CD4-positive, alpha-beta T cell (primary cell): ENCODE results near the gene MS4A1. TPM values are rescaled to one million over a fixed set of nuclear protein-coding genes. Genes with fewer than 3 reads are reported as not detected.

ENCODE experiments used
- ATAC-seq: fragments of 200-7000 bp; cut with Tn5 transposase; one replicate; pipeline ENCODE4 v1.10.0; 2022; ENCODE audit warnings: mild to moderate bottlenecking; ENCODE audit not compliant: poor library complexity
- CTCF ChIA-PET: fragments of 350-600 bp; sonication (Branson Sonifier 250); formaldehyde crosslinking; loops from one replicate; lab custom pipeline; 2021; ENCODE audit warnings: antibody characterized with exemption, inconsistent platforms; lab: Charles Lee
- POLR2A ChIA-PET: fragments of 350-600 bp; sonication (Branson Sonifier 250); formaldehyde crosslinking; loops from one replicate; lab custom pipeline; 2021; ENCODE audit warnings: antibody characterized with exemption, inconsistent platforms; lab: Charles Lee
- DNase-seq, 14 experiments: peaks; one replicate each; pipeline ENCODE4 v3.0.0-alpha.2; 2013 to 2020; ENCODE audit warnings: mixed read lengths in 2 of 14
- H3K27ac ChIP-seq, 2 donors: one replicate each; pipeline versions ENCODE4 v1.5.1 to v1.7.0; 2013; ENCODE audit warnings: low read length in 2 of 2, low read depth in 1 of 2, mild to moderate bottlenecking in 1 of 2
- H3K27me3 ChIP-seq, 2 experiments: 1 replicate in 1 of 2; 2 replicates in 1 of 2; pipeline versions ENCODE4 v1.6.1 to v1.7.0; 2013; ENCODE audit warnings: low read length in 2 of 2, control low read depth in 1 of 2, mild to moderate bottlenecking in 1 of 2, moderate library complexity in 1 of 2; ENCODE audit not compliant: insufficient read depth in 2 of 2, control insufficient read depth in 1 of 2
- H3K36me3 ChIP-seq: one replicate; pipeline ENCODE4 v1.6.1; 2013; ENCODE audit warnings: low read length, control low read depth; ENCODE audit not compliant: insufficient read depth
- H3K4me1 ChIP-seq: one replicate; pipeline ENCODE4 v1.6.1; 2013; ENCODE audit warnings: low read length, control low read depth; ENCODE audit not compliant: insufficient read depth
- H3K4me3 ChIP-seq: one replicate; pipeline ENCODE4 v1.5.1; 2013; ENCODE audit warnings: mild to moderate bottlenecking, low read length, moderate library complexity
- H3K9me3 ChIP-seq, 2 experiments: 1 replicate in 1 of 2; 2 replicates in 1 of 2; pipeline versions ENCODE4 v1.6.1 to v1.7.0; 2013; ENCODE audit warnings: low read length in 2 of 2, mild to moderate bottlenecking in 2 of 2, control low read depth in 1 of 2, moderate library complexity in 1 of 2; ENCODE audit not compliant: control insufficient read depth in 1 of 2, insufficient read depth in 1 of 2
- H3K27ac Mint-ChIP-seq: one replicate; pipeline ENCODE4 v1.8.0; 2020; ENCODE audit warnings: mixed read lengths
- H3K27me3 Mint-ChIP-seq: one replicate; pipeline ENCODE4 v1.8.0; 2021; ENCODE audit warnings: mixed read lengths
- H3K36me3 Mint-ChIP-seq: one replicate; pipeline ENCODE4 v1.8.0; 2021; ENCODE audit warnings: low read depth, mixed read lengths
- H3K4me1 Mint-ChIP-seq: one replicate; pipeline ENCODE4 v1.8.0; 2021; ENCODE audit warnings: low read depth, mixed read lengths
- H3K4me3 Mint-ChIP-seq: one replicate; pipeline ENCODE4 v1.8.0; 2020; ENCODE audit warnings: mild to moderate bottlenecking, mixed read lengths
- H3K9me3 Mint-ChIP-seq: one replicate; pipeline ENCODE4 v1.8.0; 2020; ENCODE audit warnings: mixed read lengths
- CTCF ChIP-seq: fragments of 200-600 bp; IDR thresholded peaks from one replicate; pipeline ENCODE4 v1.8.0; 2022; ENCODE audit warnings: antibody characterized with exemption, mild to moderate bottlenecking
- intact Hi-C, 2 experiments: fragments of 100-400 bp; cut with DNase I in 1 of 2; cut with micrococcal nuclease in 1 of 2; formaldehyde crosslinking; loops; one replicate each; pipeline versions ENCODE4 v1.15.1 to v1.9.0; 2023 to 2025; cut with DNase I, micrococcal nuclease
- total RNA-seq, 174 experiments: library from RNA in 2 of 174; stranded (reverse) in 2 of 174; gene quantifications; one replicate each; pipeline ENCODE4 v1.2.3 and lab custom pipeline; 2021 to 2026

MS4A1 gene
- total RNA-seq, 2 experiments from 2014 or later = 0.75 to 0.82 TPM

DNA sequence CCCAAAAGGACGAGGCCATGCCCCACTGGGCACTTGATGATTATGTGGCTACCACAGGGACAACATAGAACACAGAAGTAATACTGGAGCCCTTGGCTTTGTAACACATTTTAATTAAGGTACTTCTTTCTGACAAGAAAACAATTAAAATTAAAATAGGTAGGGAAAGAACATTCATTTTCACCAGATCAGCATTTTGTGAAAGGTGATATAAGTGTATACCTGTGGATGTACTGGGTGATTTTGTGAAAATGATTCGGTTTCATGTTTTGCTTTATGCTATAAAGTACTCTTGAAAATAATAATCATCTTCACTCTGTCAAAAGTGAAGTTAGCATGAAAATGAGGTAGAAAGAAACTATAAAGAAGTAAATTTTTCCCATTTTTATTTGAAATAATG, 37.8 kb downstream of the MS4A1 start:
- ChIA-PET CTCF (interaction anchor here (0.7 kb wide), 1 partner anchor 17 kb away, joined by 3 read pairs; no protein-coding TSS in a partner anchor), POLR2A (no interaction called here)
- no peaks in the 10 kb centered on the region for H3K36me3 Mint-ChIP-seq
- ATAC-seq (no peak), DNase-seq (no peak)
- H3K4me1 Mint-ChIP-seq = no peaks in the 10 kb centered on the region
- Histone ChIP-seq H3K4me1 (no peaks in the 10 kb centered on the region), H3K36me3 (no peaks in the 10 kb centered on the region), H3K9me3 (no peaks in the 10 kb centered on the region), H3K27ac (no peak overlapping the region), H3K4me3 (no peak overlapping the region), H3K27me3 (no peaks in the 10 kb centered on the region)
- intact Hi-C loops = no loop called here
- TF ChIP-seq CTCF = no peak
- H3K4me3 Mint-ChIP-seq = no peak overlapping the region
- no peak overlapping the region for H3K27ac Mint-ChIP-seq
- peaks cover 20% of the 10 kb centered on the region for H3K27me3 Mint-ChIP-seq
- no peaks in the 10 kb centered on the region for H3K9me3 Mint-ChIP-seq

DNA sequence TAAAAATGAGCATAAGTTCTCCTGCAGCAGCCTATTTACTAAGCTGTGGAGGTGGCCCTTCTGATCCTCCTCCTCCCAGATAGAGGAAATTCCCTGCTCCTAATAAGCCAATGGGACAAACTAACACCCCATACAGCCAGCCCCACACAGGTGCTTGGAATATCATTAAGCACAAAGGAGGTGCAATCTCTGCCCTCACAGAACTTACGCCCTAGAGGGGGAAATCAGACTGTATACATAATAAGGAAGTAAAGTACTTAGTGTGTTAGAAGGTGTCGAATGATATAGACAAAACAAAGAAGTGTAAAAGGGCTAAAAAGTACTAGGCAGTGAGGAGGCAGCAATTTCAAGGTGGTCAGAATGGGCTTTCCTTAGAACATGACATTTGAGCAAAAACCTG, 42.8 kb downstream of the MS4A1 start:
- no peak overlapping the region for H3K4me3 Mint-ChIP-seq
- ChIA-PET CTCF (no interaction called here), POLR2A (no interaction called here)
- DNase-seq (no peak), ATAC-seq (no peak)
- no peak overlapping the region for H3K27ac ChIP-seq
- H3K27me3 Mint-ChIP-seq = peaks cover 15% of the 10 kb centered on the region
- H3K36me3 Mint-ChIP-seq = no peaks in the 10 kb centered on the region
- H3K27ac Mint-ChIP-seq = no peak overlapping the region
- no peaks in the 10 kb centered on the region for H3K4me1 Mint-ChIP-seq
- H3K9me3 ChIP-seq = no peaks in the 10 kb centered on the region
- intact Hi-C loops = no loop called here
- H3K4me1 ChIP-seq = no peaks in the 10 kb centered on the region
- H3K27me3 ChIP-seq = peaks cover 0 to 3% of the 10 kb centered on the region in 2 experiments
- no peaks in the 10 kb centered on the region for H3K36me3 ChIP-seq
- H3K4me3 ChIP-seq = no peak overlapping the region
- H3K9me3 Mint-ChIP-seq = no peaks in the 10 kb centered on the region
- no peak for TF ChIP-seq CTCF

GRCh38 chr11:60498853-60499252, 43.2 kb downstream of the MS4A1 start:
- ATAC-seq = no peak
- CTCF ChIA-PET = no interaction called here
- no peak for TF ChIP-seq CTCF
- Mint-ChIP-seq H3K36me3 (no peaks in the 10 kb centered on the region), H3K4me1 (no peaks in the 10 kb centered on the region), H3K4me3 (no peak overlapping the region), H3K9me3 (no peaks in the 10 kb centered on the region), H3K27ac (no peak overlapping the region), H3K27me3 (peaks cover 15% of the 10 kb centered on the region)
- intact Hi-C loops = no loop called here
- Histone ChIP-seq H3K36me3 (no peaks in the 10 kb centered on the region), H3K27me3 (peaks cover 0 to 3% of the 10 kb centered on the region in 2 experiments), H3K27ac (no peak overlapping the region), H3K4me1 (no peaks in the 10 kb centered on the region), H3K4me3 (no peak overlapping the region), H3K9me3 (no peaks in the 10 kb centered on the region)
- POLR2A ChIA-PET = no interaction called here
- DNase-seq = peak in 1 of 14 experiments; percentile 7
